Neural cell (in vitro differentiated cells): Measurements from ENCODE around the gene MKRN2.

Experiments
- CTCF ChIP-seq: fragments of 450-650 bp; IDR thresholded peaks from 2 replicates; pipeline ENCODE4 v1.5.1; 2014; ENCODE audit warnings: antibody characterized with exemption, mild to moderate bottlenecking, moderate library complexity; ENCODE audit not compliant: poor library complexity, severe bottlenecking
- EP300 ChIP-seq: fragments of 450-650 bp; conservative IDR thresholded peaks from 2 replicates; pipeline ENCODE4 v1.6.1; 2014; ENCODE audit warnings: antibody characterized with exemption, mild to moderate bottlenecking, moderate library complexity; ENCODE audit not compliant: poor library complexity, severe bottlenecking
- EZH2 ChIP-seq: fragments of 200-600, 300-800 bp; shearing (Covaris generic), sonication (generic); IDR thresholded peaks from 2 replicates; pipeline ENCODE4 v1.6.1; 2014; ENCODE audit warnings: antibody characterized with exemption, low read length, borderline replicate concordance, mild to moderate bottlenecking; ENCODE audit not compliant: insufficient read depth, poor library complexity, severe bottlenecking
- MXI1 ChIP-seq: fragments of 450-650 bp; conservative IDR thresholded peaks from 2 replicates; pipeline ENCODE4 v1.6.1; 2014; ENCODE audit warnings: antibody characterized with exemption, mild to moderate bottlenecking; ENCODE audit not compliant: poor library complexity, severe bottlenecking
- POLR2AphosphoS5 ChIP-seq: IDR thresholded peaks from 2 replicates; pipeline ENCODE4 v1.6.1; 2012
- RAD21 ChIP-seq: fragments of 450-650 bp; conservative IDR thresholded peaks from 2 replicates; pipeline ENCODE4 v1.6.1; 2014; ENCODE audit warnings: antibody characterized with exemption, mild to moderate bottlenecking, moderate library complexity
- REST ChIP-seq: IDR thresholded peaks from 2 replicates; pipeline ENCODE4 v1.6.1; 2012; ENCODE audit warnings: borderline replicate concordance
- SMC3 ChIP-seq: fragments of 450-650 bp; conservative IDR thresholded peaks from 2 replicates; pipeline ENCODE4 v1.6.1; 2014; ENCODE audit warnings: antibody characterized with exemption, mild to moderate bottlenecking, moderate library complexity; ENCODE audit not compliant: poor library complexity

- TF ChIP-seq CTCF (no peak), EZH2 (no peak), EP300 (no peak), POLR2AphosphoS5 (no peak), SMC3 (no peak), MXI1 (no peak), REST (no peak), RAD21 (no peak)
These were observed 40.0 kb upstream of the MKRN2 start for GRCh38 chr3:12516873-12517272.
